Mesenteric fat pad (tissue), 1 donor: ENCODE results near the gene DGKD. TPM values are rescaled to one million over a fixed set of nuclear protein-coding genes. Genes with fewer than 3 reads are reported as not detected.
A peak's percentile ranks its signal among the peaks of the same experiment; 100 is the strongest.

ENCODE experiments used
- DNase-seq: peaks from one replicate; pipeline ENCODE4 v3.0.0-alpha.2; 2020; ENCODE audit warnings: low spot score
- total RNA-seq: library from RNA; stranded (reverse); fragmentation: NEBNext Ultra II Directional; extraction: Animal tissue kit (Norgen Biotek cat#: 25700); gene quantifications from one replicate; pipeline ENCODE4 v1.2.1, GENCODE V29; 2021
- donor health status: DM: yes; HTN: yes; CAD: no.

DGKD gene
- total RNA-seq, 1 donor from 2014 or later: 67.2 TPM

- peak; percentile 14 for DNase-seq
These were observed 29.7 kb downstream of the DGKD start for GRCh38 chr2:233384015-233384414.

GRCh38 chr2:233384811-233385488 is 30.7 kb downstream of the DGKD start:
- DNase-seq: peak; percentile 76

GRCh38 chr2:233385489-233386044 is 31.3 kb downstream of the DGKD start:
- DNase-seq: peak; percentile 49

GRCh38 chr2:233386382-233387041 is 32.2 kb downstream of the DGKD start:
- peak; percentile 81 for DNase-seq

GRCh38 chr2:233387225-233387624 is 32.9 kb downstream of the DGKD start:
- DNase-seq: peak; percentile 35

GRCh38 chr2:233387667-233388528 is 33.6 kb downstream of the DGKD start:
- DNase-seq: peak; percentile 90

- peak; percentile 77 for DNase-seq
These were observed 35.4 kb downstream of the DGKD start for GRCh38 chr2:233389601-233390125.

GRCh38 chr2:233395687-233396086 is 41.4 kb downstream of the DGKD start:
- peak; percentile 18 for DNase-seq

- DNase-seq: peak; percentile 60
These were observed 42.7 kb downstream of the DGKD start for GRCh38 chr2:233396726-233397665.

- peak; percentile 73 for DNase-seq
These were observed 45.3 kb downstream of the DGKD start for GRCh38 chr2:233399306-233400225.

GRCh38 chr2:233400341-233400740 is 46.0 kb downstream of the DGKD start:
- DNase-seq: peak; percentile 57

- DNase-seq: peak; percentile 2
These were observed 46.7 kb downstream of the DGKD start for GRCh38 chr2:233400961-233401360.

- peak; percentile 49 for DNase-seq
These were observed 48.1 kb downstream of the DGKD start for GRCh38 chr2:233402346-233402745.

GRCh38 chr2:233402789-233403188 is 48.5 kb downstream of the DGKD start:
- peak; percentile 28 for DNase-seq

GRCh38 chr2:233404222-233404621 is 49.9 kb downstream of the DGKD start:
- DNase-seq: peak; percentile 30

GRCh38 chr2:233406865-233407264 is 52.6 kb downstream of the DGKD start:
- no peak for DNase-seq

- peak; percentile 2 for DNase-seq
These were observed 53.5 kb downstream of the DGKD start for GRCh38 chr2:233407771-233408181.

GRCh38 chr2:233408366-233409285 is 54.3 kb downstream of the DGKD start:
- peak; percentile 77 for DNase-seq
